Esophagus muscularis mucosa (tissue), 4 donors: ENCODE measurements around the gene USP36. TPM values are rescaled to one million over a fixed set of nuclear protein-coding genes. Genes with fewer than 3 reads are reported as not detected.

Experiments used
- DNase-seq: peaks from one replicate; pipeline ENCODE4 v3.0.0-alpha.2; 2017; ENCODE audit errors: extremely low spot score
- H3K27ac ChIP-seq, 4 donors: fragments of 200-600 bp; sonication (generic); replicated peaks in 1 of 4; 1 replicate in 3 of 4; 2 replicates in 1 of 4; pipeline ENCODE4 v1.5.1; 2016 to 2019; ENCODE audit warnings: mild to moderate bottlenecking in 1 of 4
- H3K27me3 ChIP-seq, 4 donors: fragments of 200-600 bp; sonication (generic); one replicate each; pipeline versions ENCODE4 v1.5.1 to v1.6.0; 2016 to 2019
- H3K36me3 ChIP-seq, 4 donors: fragments of 200-600 bp; sonication (generic); one replicate each; pipeline ENCODE4 v1.5.1; 2016 to 2019
- H3K4me1 ChIP-seq, 4 donors: fragments of 200-600 bp; sonication (generic); one replicate each; pipeline ENCODE4 v1.5.1; 2016 to 2019
- H3K4me3 ChIP-seq, 4 donors: fragments of 200-600 bp; sonication (generic); 1 replicate in 2 of 4; 2 replicates in 2 of 4; pipeline ENCODE4 v1.5.1; 2016 to 2019; ENCODE audit warnings: mild to moderate bottlenecking in 4 of 4, moderate library complexity in 1 of 4
- H3K9me3 ChIP-seq, 4 donors: fragments of 200-600 bp; sonication (generic); 1 replicate in 3 of 4; 2 replicates in 1 of 4; pipeline ENCODE4 v1.5.1; 2016 to 2019
- CTCF ChIP-seq, 3 experiments: fragments of 200-600 bp in 2 of 3; fragments of 450-650 bp in 1 of 3; sonication (generic) in 2 of 3; IDR thresholded peaks; one replicate each; pipeline ENCODE4 v1.5.1; 2017 to 2019; ENCODE audit warnings: antibody characterized with exemption in 3 of 3, mild to moderate bottlenecking in 2 of 3, moderate library complexity in 1 of 3
- EP300 ChIP-seq: sonication (generic); formaldehyde crosslinking; IDR thresholded peaks from one replicate; pipeline ENCODE4 v1.6.1; 2017; ENCODE audit warnings: antibody characterized with exemption
- POLR2A ChIP-seq: fragments of 450-650 bp; IDR thresholded peaks from one replicate; pipeline ENCODE4 v1.6.1; 2017; ENCODE audit warnings: antibody characterized with exemption, moderate library complexity, mild to moderate bottlenecking, low read depth
- POLR2AphosphoS5 ChIP-seq, 2 donors: sonication (generic); formaldehyde crosslinking; IDR thresholded peaks; one replicate each; pipeline ENCODE4 v1.6.1; 2017; ENCODE audit warnings: antibody characterized with exemption in 2 of 2
- WGBS: methylation state at CpG from one replicate; pipeline ENCODE4 v1.1.5; 2018; 5-methylcytosine and 5-hydroxymethylcytosine counted together
- intact Hi-C: fragments of 100-400 bp; cut with DNase I; formaldehyde crosslinking; loops from one replicate; pipeline ENCODE4 v1.15.1; 2023
- total RNA-seq, 4 donors: library from RNA; depleted of rRNA; stranded (reverse); fragments of >200 nt; gene quantifications; one replicate each; pipeline versions ENCODE4 v1.1.0 to v1.2.1, GENCODE V29; 2016

Gene USP36
- total RNA-seq, 4 donors from 2014 or later: 23.3 to 44.7 (median 32.2) TPM

- peaks cover 20 to 39% (median 37%) of the 10 kb centered on the region in 4 donors for H3K4me1 ChIP-seq
- H3K36me3 ChIP-seq: peaks cover 22 to 36% (median 31%) of the 10 kb centered on the region in 4 donors
- H3K9me3 ChIP-seq: no peaks in the 10 kb centered on the region
- DNase-seq: no peak
- intact Hi-C loops: loop anchor here (5.0 kb wide), 1 partner anchor 58 kb away; the partner anchor contains the start of gene CYTH1
- H3K4me3 ChIP-seq: peak overlapping the region; percentile 72 to 98 (median 86)
- no peaks in the 10 kb centered on the region for H3K27me3 ChIP-seq
- peak overlapping the region; percentile 98 to 100 (median 100) for H3K27ac ChIP-seq
- TF ChIP-seq POLR2AphosphoS5 (IDR thresholded peaks at IDR 0.05) (peak; percentile 43 to 77), POLR2A (peak; percentile 30), CTCF (IDR thresholded peaks at IDR 0.05) (no peak)
- 0% methylated on average over 36 of the region's 73 CpGs for WGBS
These were observed 668 bp downstream of the USP36 start for GRCh38 chr17:78839762-78840529.

GRCh38 chr17:78839235-78839761 is 1.3 kb downstream of the USP36 start:
- Histone ChIP-seq H3K4me3 (peak overlapping the region; percentile 72 to 98 (median 86)), H3K9me3 (no peaks in the 10 kb centered on the region), H3K36me3 (peaks cover 28 to 42% (median 38%) of the 10 kb centered on the region in 4 donors), H3K4me1 (peaks cover 20 to 39% (median 37%) of the 10 kb centered on the region in 4 donors), H3K27me3 (no peaks in the 10 kb centered on the region), H3K27ac (peak overlapping the region; percentile 98 to 100 (median 100))
- 21% methylated on average over 10 of the region's 11 CpGs for WGBS
- no peak for DNase-seq
- intact Hi-C loops: loop anchor here (5.0 kb wide), 1 partner anchor 57 kb away; the partner anchor contains the start of gene CYTH1
- TF ChIP-seq EP300 (no peak), POLR2AphosphoS5 (IDR thresholded peaks at IDR 0.05) (no peak), CTCF (IDR thresholded peaks at IDR 0.05) (no peak), POLR2A (no peak)

GRCh38 chr17:78838574-78839005 is 2.0 kb downstream of the USP36 start:
- peaks cover 20 to 37% (median 36%) of the 10 kb centered on the region in 4 donors for H3K4me1 ChIP-seq
- no peaks in the 10 kb centered on the region for H3K27me3 ChIP-seq
- H3K27ac ChIP-seq: peak overlapping the region in 2 of 4 donors; percentile 99 to 100
- DNase-seq: no peak
- 79% methylated on average over 18 of the region's 22 CpGs for WGBS
- TF ChIP-seq POLR2A (no peak), POLR2AphosphoS5 (IDR thresholded peaks at IDR 0.05) (no peak)
- H3K4me3 ChIP-seq: peak overlapping the region in 2 of 4 donors; percentile 72 to 98
- intact Hi-C loops: loop anchor here (5.0 kb wide), 1 partner anchor 56 kb away; the partner anchor contains the start of gene CYTH1
- no peaks in the 10 kb centered on the region for H3K9me3 ChIP-seq
- H3K36me3 ChIP-seq: peaks cover 35 to 49% (median 45%) of the 10 kb centered on the region in 4 donors

- TF ChIP-seq POLR2A (no peak), POLR2AphosphoS5 (IDR thresholded peaks at IDR 0.05) (no peak), EP300 (no peak), CTCF (IDR thresholded peaks at IDR 0.05) (no peak)
- no peak for DNase-seq
- Histone ChIP-seq H3K27me3 (no peaks in the 10 kb centered on the region), H3K9me3 (no peaks in the 10 kb centered on the region), H3K36me3 (peaks cover 56 to 70% (median 65%) of the 10 kb centered on the region in 4 donors), H3K4me1 (peaks cover 16 to 34% (median 32%) of the 10 kb centered on the region in 4 donors), H3K27ac (no peak overlapping the region), H3K4me3 (no peak overlapping the region)
- 77% methylated on average over 5 of the region's 5 CpGs for WGBS
- intact Hi-C loops: loop anchor here (5.0 kb wide), 1 partner anchor 54 kb away; the partner anchor contains the start of gene CYTH1
These were observed 4.1 kb downstream of the USP36 start for GRCh38 chr17:78836420-78837021.
